ENCODE measurements around the gene FAM20C. TPM values are rescaled to one million over a fixed set of nuclear protein-coding genes. Genes with fewer than 3 reads are reported as not detected.

The FAM20C gene
- total RNA-seq, 2 donors from 2014 or later = 18.5 to 18.9 TPM

GRCh38 chr7:250523-250922, 58.2 kb downstream of the FAM20C start:
- intact Hi-C loops (cut with DNase I) = no loop called here
- no peaks in the 10 kb centered on the region for H3K27me3 ChIP-seq
- H3K27ac ChIP-seq = no peak overlapping the region
- no peaks in the 10 kb centered on the region for H3K36me3 ChIP-seq
- no peak for TF ChIP-seq CTCF (IDR thresholded peaks at IDR 0.05)
- H3K9ac ChIP-seq (ENCODE audit: low read depth in 2 of 2, low read length in 2 of 2) = no peak overlapping the region
- H3K4me1 ChIP-seq = no peaks in the 10 kb centered on the region
- no peaks in the 10 kb centered on the region for H3K9me3 ChIP-seq
- DNase-seq = no peak
- H3K4me3 ChIP-seq = no peak overlapping the region

- Histone ChIP-seq H3K27me3 (no peaks in the 10 kb centered on the region), H3K4me1 (no peaks in the 10 kb centered on the region), H3K4me3 (no peak overlapping the region), H3K9ac (ENCODE audit: low read depth in 2 of 2, low read length in 2 of 2) (no peak overlapping the region), H3K27ac (no peak overlapping the region), H3K36me3 (no peaks in the 10 kb centered on the region), H3K9me3 (no peaks in the 10 kb centered on the region)
- DNase-seq = no peak
- no peak for TF ChIP-seq CTCF (IDR thresholded peaks at IDR 0.05)
- intact Hi-C loops (cut with DNase I) = no loop called here
Measured at GRCh38 chr7:251005-251404, 58.6 kb downstream of the FAM20C start.

- Histone ChIP-seq H3K9ac (ENCODE audit: low read depth in 2 of 2, low read length in 2 of 2) (no peak overlapping the region), H3K4me3 (no peak overlapping the region), H3K27me3 (no peaks in the 10 kb centered on the region), H3K4me1 (no peaks in the 10 kb centered on the region), H3K27ac (no peak overlapping the region), H3K9me3 (no peaks in the 10 kb centered on the region), H3K36me3 (peaks cover 2% of the 10 kb centered on the region)
- TF ChIP-seq CTCF (IDR thresholded peaks at IDR 0.05) = no peak
- intact Hi-C loops (cut with DNase I) = no loop called here
- no peak for DNase-seq
Measured at GRCh38 chr7:251446-252175, 59.2 kb downstream of the FAM20C start.

- no peak overlapping the region for H3K27ac ChIP-seq
- no peaks in the 10 kb centered on the region for H3K27me3 ChIP-seq
- intact Hi-C loops (cut with DNase I) = no loop called here
- peaks cover 4% of the 10 kb centered on the region for H3K36me3 ChIP-seq
- H3K9me3 ChIP-seq = no peaks in the 10 kb centered on the region
- no peak for TF ChIP-seq CTCF (IDR thresholded peaks at IDR 0.05)
- DNase-seq = no peak
- H3K4me3 ChIP-seq = no peak overlapping the region
- no peak overlapping the region for H3K9ac ChIP-seq (ENCODE audit: low read depth in 2 of 2, low read length in 2 of 2)
- no peaks in the 10 kb centered on the region for H3K4me1 ChIP-seq
Measured at GRCh38 chr7:252216-252965, 60.0 kb downstream of the FAM20C start.

- no peak overlapping the region for H3K27ac ChIP-seq
- H3K9ac ChIP-seq (ENCODE audit: low read depth in 2 of 2, low read length in 2 of 2) = no peak overlapping the region
- H3K4me3 ChIP-seq = no peak overlapping the region
- no peaks in the 10 kb centered on the region for H3K27me3 ChIP-seq
- no peaks in the 10 kb centered on the region for H3K9me3 ChIP-seq
- H3K36me3 ChIP-seq = peaks cover 4% of the 10 kb centered on the region
- no peak for TF ChIP-seq CTCF (IDR thresholded peaks at IDR 0.05)
- no peaks in the 10 kb centered on the region for H3K4me1 ChIP-seq
- intact Hi-C loops (cut with DNase I) = no loop called here
- no peak for DNase-seq
Measured at GRCh38 chr7:252981-253380, 60.6 kb downstream of the FAM20C start.
